HuH-7 (cell line): Measurements from ENCODE around the gene MSH4.
A peak's percentile ranks its signal among the peaks of the same experiment; 100 is the strongest.
"Not testable (repeated sequence)": the region's sequence is repeated elsewhere in the genome, so short reads cannot be mapped to it uniquely, and the experiment has no call there.

Experiments used
- DNase-seq: peaks from one replicate; pipeline ENCODE4 v3.0.0; 2011; ENCODE audit warnings: low spot score

MSH4 gene

GRCh38 chr1:75797273-75797588 is 549 bp downstream of the MSH4 start:
- no peak for DNase-seq

- no peak for DNase-seq
Observed at GRCh38 chr1:75797606-75798216, 1.0 kb downstream of the MSH4 start.

- DNase-seq: not testable (repeated sequence)
Observed at GRCh38 chr1:75801480-75801879, 4.8 kb downstream of the MSH4 start.

- no peak for DNase-seq
Observed at GRCh38 chr1:75808921-75809320, 12.2 kb downstream of the MSH4 start.

- not testable (repeated sequence) for DNase-seq
Observed at GRCh38 chr1:75810113-75810512, 13.4 kb downstream of the MSH4 start.

GRCh38 chr1:75811211-75811981 is 14.7 kb downstream of the MSH4 start:
- no peak for DNase-seq

- DNase-seq: no peak
Observed at GRCh38 chr1:75812065-75812464, 15.4 kb downstream of the MSH4 start.

- DNase-seq: not testable (repeated sequence)
Observed at GRCh38 chr1:75823596-75823995, 26.9 kb downstream of the MSH4 start.

- DNase-seq: no peak
Observed at GRCh38 chr1:75836528-75837100, 39.9 kb downstream of the MSH4 start.

GRCh38 chr1:75838079-75838478 is 41.4 kb downstream of the MSH4 start:
- DNase-seq: no peak

- DNase-seq: no peak
Observed at GRCh38 chr1:75841421-75841820, 44.7 kb downstream of the MSH4 start.

- DNase-seq: no peak
Observed at GRCh38 chr1:75845576-75845975, 48.9 kb downstream of the MSH4 start.

- DNase-seq: peak; percentile 4
Observed at GRCh38 chr1:75855010-75855409, 58.3 kb downstream of the MSH4 start.

- DNase-seq: no peak
Observed at GRCh38 chr1:75855734-75856133, 59.1 kb downstream of the MSH4 start.

- no peak for DNase-seq
Observed at GRCh38 chr1:75861831-75862230, 65.1 kb downstream of the MSH4 start.

GRCh38 chr1:75870951-75871350 is 74.3 kb downstream of the MSH4 start:
- DNase-seq: no peak

- no peak for DNase-seq
Observed at GRCh38 chr1:75879985-75880384, 83.3 kb downstream of the MSH4 start.

- DNase-seq: no peak
Observed at GRCh38 chr1:75884437-75884836, 87.8 kb downstream of the MSH4 start.

GRCh38 chr1:75901371-75901770 is 104.7 kb downstream of the MSH4 start:
- DNase-seq: no peak

GRCh38 chr1:75908717-75909152 is 112.1 kb downstream of the MSH4 start:
- peak; percentile 4 for DNase-seq

GRCh38 chr1:75916834-75917233 is 120.2 kb downstream of the MSH4 start:
- DNase-seq: no peak

- DNase-seq: no peak
Observed at GRCh38 chr1:75922698-75923097, 126.0 kb downstream of the MSH4 start.

- no peak for DNase-seq
Observed at GRCh38 chr1:75932304-75932703, 135.6 kb downstream of the MSH4 start, which contains the start of gene ASB17. Gene ASB17 (minus strand): TSS chr1:75932404. CDS start chr1:75932291, 113 bp downstream.
